ENCODE data around the gene IREB2.

IREB2 gene

DNA sequence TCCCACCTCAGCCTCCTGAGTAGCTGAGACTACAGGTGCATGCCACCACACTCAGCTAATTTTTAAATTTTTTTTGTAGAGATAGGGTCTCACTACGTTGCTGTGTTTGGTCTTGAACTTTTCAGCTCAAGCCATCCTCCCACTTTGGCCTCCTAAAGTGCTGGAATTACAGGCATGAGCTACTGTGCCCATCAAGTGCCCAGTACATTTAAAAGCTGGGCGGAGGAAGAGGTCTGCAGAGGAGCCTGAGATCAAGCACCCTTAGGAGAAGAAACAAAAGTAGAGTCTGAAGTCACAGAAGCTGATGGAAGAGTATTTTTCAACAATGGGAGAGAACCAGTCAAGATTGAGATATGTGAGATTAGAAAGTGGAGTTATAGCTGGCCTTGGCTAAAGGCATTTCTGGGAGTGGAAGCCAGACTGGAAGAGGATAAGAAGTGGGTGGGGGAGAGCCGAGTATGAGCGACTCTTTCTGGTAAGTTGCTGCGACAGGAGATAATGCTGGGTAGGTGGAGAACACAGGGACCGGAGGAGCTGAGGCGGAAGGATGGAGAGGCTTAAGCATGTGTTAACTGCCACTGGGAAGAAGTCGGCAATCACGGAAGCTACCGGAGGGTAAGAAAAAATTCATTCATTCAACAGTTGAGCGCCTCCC, 782 bp upstream of the IREB2 start:
- peak in 1 of 2 experiments; percentile 32 for DNase-seq

DNA sequence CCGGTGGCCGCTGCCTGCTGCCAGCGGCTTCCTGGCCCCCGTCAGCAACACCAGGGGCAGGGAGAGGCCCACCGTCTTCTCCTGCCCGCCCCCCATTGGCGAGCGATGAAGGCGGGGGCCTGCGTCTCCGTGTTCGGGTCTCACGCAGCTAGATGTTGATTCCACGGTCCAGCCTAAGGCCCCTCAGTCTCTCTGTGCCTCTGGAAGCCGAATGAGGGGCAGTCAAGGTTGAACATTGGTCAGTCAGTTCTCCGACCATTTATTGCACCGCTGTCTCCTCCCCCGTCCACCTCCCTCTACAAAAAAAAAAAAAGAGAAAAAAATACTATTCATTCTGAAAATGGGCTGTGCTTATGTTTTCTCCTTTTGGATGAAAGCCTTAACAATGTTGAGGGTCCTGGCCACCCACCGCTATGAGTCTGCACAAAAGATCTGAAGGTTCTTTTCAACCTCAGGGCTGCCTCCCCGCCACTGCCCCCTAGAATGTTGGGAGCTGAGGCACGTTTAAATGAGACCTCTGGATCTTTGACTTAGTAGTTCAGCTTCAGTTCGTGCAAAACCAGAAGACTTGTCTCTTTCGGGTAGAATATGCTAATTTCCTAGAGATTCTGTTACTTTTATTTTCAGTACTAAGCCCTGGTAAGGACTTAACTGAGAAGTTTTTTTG, 736 bp downstream of the IREB2 start:
- peak in 1 of 2 experiments; percentile 5 for DNase-seq

DNA sequence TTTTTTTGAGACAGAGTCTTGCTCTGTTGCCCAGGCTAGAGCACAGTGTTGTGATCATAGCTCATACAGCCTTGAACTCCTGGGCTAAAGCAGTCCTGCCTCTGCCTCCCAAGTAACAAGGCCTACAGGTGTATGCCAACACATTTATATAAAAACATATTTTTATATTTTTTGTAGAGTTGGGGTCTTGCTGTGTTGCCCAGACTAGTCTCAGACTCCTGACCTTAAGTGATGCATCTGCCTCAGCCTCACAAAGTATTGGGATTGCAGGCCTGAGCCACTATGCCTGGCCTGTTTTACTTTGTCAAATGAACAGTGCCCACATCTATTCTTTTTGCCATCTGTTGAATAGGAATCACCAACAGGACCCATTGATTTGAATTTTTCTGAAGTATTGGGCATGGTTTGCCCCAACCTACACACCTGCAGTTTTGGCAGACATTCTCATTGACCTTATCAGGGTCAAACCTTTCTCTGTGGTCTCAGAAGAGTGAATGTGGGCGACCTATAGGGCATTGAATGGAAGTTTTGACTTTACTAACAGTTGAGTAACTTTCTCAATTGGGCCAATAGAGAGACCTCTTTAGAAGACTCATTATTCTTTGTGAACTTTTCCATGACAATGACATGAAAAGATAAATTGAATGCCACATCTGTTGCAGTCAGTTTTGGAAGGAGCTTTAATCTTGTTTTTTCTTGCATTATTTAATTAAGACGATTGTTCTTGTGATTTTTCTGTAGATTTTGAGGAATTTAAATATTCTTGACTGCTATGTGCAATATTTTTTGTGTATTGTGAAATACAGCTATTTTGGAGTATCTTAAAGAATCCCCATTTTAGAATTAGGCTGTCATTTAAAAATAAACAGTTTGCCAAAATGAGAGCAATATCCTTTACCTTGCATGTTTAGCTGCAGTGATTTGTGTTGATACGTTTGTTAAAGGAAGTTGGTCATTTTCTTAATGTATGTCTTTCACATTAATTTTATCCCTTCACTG, 2.7 kb downstream of the IREB2 start:
- no peak for DNase-seq

DNA sequence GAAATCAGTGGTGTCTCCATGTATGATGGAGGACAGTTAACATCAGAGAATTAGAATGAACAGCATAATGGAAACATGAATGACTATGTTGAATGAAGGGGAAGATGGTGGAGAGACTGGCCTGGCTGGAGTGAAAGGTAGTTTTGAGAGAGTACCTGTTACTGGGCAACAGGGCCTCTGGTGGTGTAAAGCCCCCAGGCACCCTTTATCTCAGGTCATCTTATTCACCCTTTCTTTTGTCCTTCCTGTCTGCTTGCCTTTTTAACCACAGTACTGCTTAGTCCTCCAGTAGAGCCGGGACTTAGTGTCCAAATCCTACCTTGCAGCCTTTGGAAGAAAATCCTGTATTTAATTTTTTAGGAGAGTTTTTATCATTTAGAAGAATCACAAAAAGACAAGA, 6.2 kb downstream of the IREB2 start:
- DNase-seq, result no peak

- no peak for DNase-seq
Observed at GRCh38 chr15:78445875-78446274, 7.9 kb downstream of the IREB2 start.

- no peak for DNase-seq
Observed at GRCh38 chr15:78446551-78446950, 8.5 kb downstream of the IREB2 start.

- DNase-seq, result no peak
Observed at GRCh38 chr15:78448441-78449219, 10.6 kb downstream of the IREB2 start.

- peak in 1 of 2 experiments; percentile 15 for DNase-seq
Observed at GRCh38 chr15:78449220-78449999, 11.4 kb downstream of the IREB2 start.

DNA sequence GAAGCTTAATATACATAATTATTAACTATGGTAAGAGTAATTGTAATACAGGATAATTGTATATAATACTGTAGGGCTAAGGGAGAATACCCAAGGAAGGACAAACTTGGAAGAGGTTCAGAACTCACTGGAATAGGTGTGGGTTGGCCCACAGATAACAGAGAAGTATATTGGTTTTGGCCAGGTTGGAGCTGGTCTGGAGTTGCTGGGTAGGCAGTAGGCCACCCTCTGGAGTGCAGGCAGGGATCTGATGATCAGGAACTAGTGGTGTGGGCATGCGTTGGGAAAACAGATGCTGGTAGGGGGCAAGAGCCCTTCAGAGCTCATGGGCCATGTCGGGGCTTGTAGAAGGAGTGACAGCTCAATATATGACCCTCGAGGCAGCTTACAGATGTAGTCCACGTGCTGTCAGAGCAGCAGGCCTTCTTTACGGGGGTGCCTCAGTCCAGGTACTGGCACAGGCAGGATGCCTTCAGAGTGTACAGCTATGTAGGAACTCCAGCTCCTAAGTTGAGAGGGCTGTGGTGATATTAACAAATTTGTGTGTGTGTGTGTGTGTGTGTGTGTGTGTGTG, 12.4 kb downstream of the IREB2 start:
- DNase-seq, result no peak

DNA sequence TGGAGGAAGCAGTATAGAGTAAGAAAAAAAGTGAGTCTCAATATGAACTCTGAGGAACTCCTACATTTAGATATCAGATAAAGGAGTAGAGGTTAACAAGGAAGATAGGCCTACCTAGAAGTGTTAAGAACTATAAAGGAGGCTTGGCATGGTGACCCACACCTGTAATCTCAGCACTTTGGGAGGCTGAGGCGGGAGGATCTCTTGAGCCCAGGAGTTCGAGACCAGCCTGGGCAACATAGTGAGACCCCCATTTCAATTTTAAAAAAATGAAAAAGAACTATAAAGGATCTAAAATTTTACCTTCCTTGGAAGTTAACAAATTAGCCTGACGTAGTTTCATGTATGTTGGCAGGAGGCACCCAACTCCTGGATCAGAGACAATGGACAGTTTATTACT, 14.5 kb downstream of the IREB2 start:
- DNase-seq, result no peak

DNA sequence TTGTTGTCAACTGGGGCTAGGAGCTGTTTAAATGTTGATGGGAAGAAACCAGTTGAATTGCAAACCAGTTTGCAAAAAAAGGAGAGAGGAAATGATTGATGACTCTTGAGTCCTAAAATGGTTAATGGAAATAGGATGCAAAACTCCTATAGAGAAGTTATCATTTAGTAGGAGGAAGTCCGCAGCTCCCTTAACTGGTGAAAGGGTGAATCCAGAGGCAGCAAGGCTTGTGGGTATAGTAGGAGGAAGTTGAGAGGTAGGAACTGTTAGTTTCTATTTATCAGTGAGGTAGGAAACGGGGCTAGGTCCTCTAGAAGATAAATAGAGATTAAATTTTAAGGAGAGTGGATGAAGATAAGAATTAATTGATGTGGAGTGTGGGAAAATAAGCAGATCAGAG, 15.4 kb downstream of the IREB2 start:
- DNase-seq, result no peak

DNA sequence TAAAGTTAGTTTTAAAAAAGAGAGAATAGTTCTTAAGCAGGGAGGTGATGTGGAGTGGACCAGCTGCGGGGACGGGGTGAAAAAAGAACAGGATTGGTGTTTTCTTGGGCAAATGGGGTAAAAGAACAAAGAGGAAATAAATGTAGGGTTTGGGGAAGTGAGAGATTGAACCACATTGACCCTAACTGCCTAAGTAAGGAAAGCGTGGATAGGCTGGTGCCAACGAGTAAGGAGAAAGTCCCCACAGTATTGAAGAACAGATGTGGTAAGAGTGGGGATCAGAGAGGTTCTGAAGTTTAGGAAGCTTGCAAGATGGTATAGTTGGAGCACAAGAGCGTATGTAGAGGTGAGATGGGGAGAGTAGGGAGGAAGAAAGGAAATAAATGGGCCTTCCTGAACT, 17.0 kb downstream of the IREB2 start:
- no peak for DNase-seq

DNA sequence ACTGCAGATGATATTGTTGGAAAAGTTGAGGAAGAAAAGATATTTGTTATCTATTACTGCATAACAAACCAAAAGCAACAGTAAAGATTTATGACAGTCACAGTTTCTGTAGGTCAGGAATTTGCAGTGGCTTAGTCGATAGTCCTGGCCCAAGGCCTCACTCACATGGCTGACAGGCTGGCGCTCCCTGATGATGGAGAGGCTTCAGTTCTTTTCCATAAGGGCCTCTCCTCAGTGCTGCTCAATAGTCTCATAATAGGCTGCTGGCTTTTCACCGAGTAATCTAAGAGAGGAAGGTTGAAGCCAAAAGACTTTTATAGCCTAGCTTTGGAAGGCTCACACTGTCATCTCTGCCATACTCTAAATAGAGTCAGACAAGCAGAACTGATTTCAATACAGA, 17.7 kb downstream of the IREB2 start:
- no peak for DNase-seq

- DNase-seq, result no peak
Observed at GRCh38 chr15:78456426-78456825, 18.4 kb downstream of the IREB2 start.

GRCh38 chr15:78457101-78457500, 19.1 kb downstream of the IREB2 start:
- DNase-seq, result peak in 1 of 2 experiments; percentile 34

GRCh38 chr15:78460737-78461136, 22.7 kb downstream of the IREB2 start:
- no peak for DNase-seq

DNA sequence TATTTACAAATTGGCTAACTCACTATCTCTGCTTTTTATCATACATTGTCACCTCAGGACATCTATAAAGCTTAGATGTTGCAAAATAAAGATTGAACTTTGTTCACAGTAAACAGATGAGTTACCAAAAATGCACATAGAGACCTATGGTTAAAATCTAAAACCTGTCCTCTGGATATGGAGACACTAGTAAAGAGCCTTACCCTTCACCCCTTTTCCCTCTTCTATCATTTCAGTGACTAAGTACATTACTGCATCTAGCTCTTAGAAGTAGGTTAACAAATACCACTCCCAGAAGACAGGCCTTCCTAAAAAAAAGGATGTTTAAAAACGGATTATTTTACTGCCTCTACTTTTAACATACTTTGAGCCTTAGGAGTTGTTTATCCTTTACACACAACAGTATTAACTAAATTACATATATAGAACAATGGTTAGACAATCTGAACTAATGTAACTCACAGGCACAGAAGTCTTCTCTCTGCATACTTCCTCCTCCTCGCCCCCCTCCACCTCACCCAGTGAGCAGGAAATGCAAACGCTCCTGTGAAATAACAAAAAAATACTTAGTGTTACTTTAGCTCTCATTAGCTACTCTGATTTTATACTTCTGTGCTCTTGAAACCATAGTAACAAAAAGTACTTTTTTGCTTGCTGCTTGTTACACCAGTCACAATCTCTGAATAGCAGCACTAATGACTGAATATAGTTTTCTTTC, 23.3 kb downstream of the IREB2 start:
- DNase-seq, result peak in 1 of 2 experiments; percentile 3

DNA sequence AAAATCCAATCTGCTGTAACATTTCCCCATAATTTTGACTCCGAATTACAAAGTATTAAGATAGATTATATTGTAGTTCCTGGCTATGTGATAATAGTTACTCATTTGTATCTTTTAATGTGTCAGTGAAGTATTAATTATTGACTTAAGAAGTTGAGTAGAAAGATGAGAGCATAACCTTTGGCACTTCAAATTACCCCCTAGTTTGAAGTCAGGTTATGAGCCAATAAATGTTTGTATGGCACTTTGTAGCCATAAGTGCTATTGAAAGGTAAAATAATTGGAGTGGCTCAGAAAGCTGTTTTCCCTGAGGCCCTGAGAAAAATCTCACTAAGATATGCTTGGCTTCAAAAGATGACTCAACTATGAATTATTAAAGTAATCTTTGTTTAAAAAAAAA, 31.0 kb downstream of the IREB2 start:
- DNase-seq, result no peak

GRCh38 chr15:78477295-78477694, 39.3 kb downstream of the IREB2 start:
- no peak for DNase-seq

DNA sequence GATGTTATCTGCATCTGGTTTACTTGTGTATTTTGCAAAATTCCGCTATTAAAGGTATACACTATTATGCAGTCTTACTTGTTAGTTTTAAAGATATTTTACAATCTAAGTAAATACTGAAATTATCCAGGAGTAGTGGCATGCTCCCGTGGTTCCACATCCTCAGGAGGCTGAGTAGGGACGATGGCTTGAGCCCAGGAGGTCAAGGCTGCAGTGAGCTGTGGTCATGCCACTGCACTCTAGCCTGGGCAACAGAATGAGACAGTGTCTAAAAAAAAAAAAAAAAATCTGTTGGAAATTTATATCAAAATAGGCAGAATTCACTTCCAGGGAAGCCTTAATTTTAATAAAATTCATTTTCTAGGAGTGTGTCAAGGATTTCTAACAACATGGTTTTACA, 41.6 kb downstream of the IREB2 start:
- DNase-seq, result no peak

- no peak for DNase-seq
Observed at GRCh38 chr15:78481917-78482316, 43.9 kb downstream of the IREB2 start.
